Muscle of leg (tissue), 11 donors: ENCODE data around the gene GRIK3. TPM values are rescaled to one million over a fixed set of nuclear protein-coding genes. Genes with fewer than 3 reads are reported as not detected.

Experiments
- DNase-seq: peaks from one replicate; pipeline ENCODE4 v3.0.0; 2013
- H3K27ac ChIP-seq: one replicate; pipeline ENCODE4 v1.5.1; 2013; ENCODE audit warnings: mild to moderate bottlenecking, low read length, control low read depth
- H3K27me3 ChIP-seq: one replicate; pipeline ENCODE4 v1.6.1; 2013; ENCODE audit warnings: low read length; ENCODE audit not compliant: control insufficient read depth, insufficient read depth
- H3K36me3 ChIP-seq: one replicate; pipeline ENCODE4 v1.6.1; 2013; ENCODE audit warnings: low read length; ENCODE audit not compliant: control insufficient read depth, insufficient read depth
- H3K4me1 ChIP-seq: one replicate; pipeline ENCODE4 v1.6.1; 2013; ENCODE audit warnings: low read length; ENCODE audit not compliant: control insufficient read depth, insufficient read depth
- H3K4me3 ChIP-seq: one replicate; pipeline ENCODE4 v1.5.1; 2013; ENCODE audit warnings: low read length, control low read depth
- H3K9me3 ChIP-seq: replicated peaks from 2 replicates; pipeline ENCODE4 v1.6.1; 2013; ENCODE audit warnings: low read depth, low read length; ENCODE audit not compliant: control insufficient read depth
- WGBS: methylation state at CpG from one replicate; pipeline ENCODE4 v1.1.5; 2013; ENCODE audit warnings: missing lambda C conversion rate; ENCODE audit not compliant: insufficient coverage; 5-methylcytosine and 5-hydroxymethylcytosine counted together
- polyA plus RNA-seq, 8 donors: library from polyadenylated mRNA; unstranded; fragments of 120-200 nt; gene quantifications; one replicate each; pipeline versions ENCODE4 v1.2.1 to v1.2.3, GENCODE V29; 2013; ENCODE audit warnings: inconsistent platforms in 1 of 8, low replicate concordance in 1 of 8; ENCODE audit not compliant: insufficient read length in 8 of 8, insufficient read depth in 1 of 8
- total RNA-seq: library from RNA; stranded (reverse); fragments of 120-200 nt; gene quantifications from one replicate; pipeline ENCODE4 v1.2.4, GENCODE V29; 2013

GRIK3 gene
- total and polyA plus RNA-seq, 9 donors = 0.44 to 3.3 (median 1.1) TPM

DNA sequence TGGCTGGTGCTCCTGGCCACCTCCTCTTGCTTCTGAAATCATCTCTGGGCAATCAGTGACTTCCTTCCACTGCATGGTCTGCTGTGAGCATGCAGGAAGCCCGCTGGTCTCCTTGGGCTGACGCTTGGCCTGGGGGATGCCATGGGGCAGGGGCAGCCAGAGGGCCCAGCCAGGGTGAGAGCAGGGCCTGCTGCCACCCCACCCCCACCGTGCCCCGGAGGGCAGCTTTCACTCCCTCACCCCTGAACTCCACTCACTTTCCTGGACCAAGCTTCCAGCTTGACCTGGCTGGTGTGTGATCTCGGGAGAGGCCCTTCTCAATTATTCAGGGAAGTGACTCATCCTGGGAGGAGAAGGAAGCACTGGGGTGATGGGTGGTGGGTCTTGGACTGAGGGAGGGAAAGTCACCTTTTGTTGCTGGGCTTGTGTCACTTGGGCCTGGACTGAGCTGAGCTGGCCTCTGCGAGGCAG lies 281.4 kb downstream of the GRIK3 start:
- Histone ChIP-seq H3K27ac (no peak overlapping the region), H3K9me3 (no peaks in the 10 kb centered on the region), H3K27me3 (no peaks in the 10 kb centered on the region), H3K4me3 (no peak overlapping the region), H3K36me3 (no peaks in the 10 kb centered on the region), H3K4me1 (no peaks in the 10 kb centered on the region)
- WGBS = 71% methylated on average over 3 of the region's 6 CpGs
- no peak for DNase-seq

DNA sequence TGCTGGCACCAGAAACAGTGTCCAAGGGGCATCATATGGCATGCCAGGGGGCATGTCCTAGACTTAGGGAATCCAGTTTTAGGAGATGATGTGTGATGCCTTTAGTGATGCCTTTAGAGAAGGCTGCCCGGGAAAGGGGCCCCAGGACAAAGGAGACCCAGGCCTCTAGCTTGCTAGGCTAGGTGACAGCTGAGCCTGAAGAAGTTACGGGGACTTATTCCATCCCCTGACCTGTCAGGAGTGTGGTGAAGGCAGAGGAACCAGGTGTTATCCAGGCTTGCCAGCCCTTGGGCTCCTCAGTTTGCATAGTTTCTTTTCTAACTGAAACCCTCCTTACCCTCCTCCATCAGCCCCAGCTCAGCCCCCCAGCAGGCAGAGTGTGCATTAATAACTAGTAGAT lies 281.9 kb downstream of the GRIK3 start:
- 89% methylated on average over 1 of the region's 2 CpGs for WGBS
- no peaks in the 10 kb centered on the region for H3K36me3 ChIP-seq
- H3K4me3 ChIP-seq = no peak overlapping the region

DNA sequence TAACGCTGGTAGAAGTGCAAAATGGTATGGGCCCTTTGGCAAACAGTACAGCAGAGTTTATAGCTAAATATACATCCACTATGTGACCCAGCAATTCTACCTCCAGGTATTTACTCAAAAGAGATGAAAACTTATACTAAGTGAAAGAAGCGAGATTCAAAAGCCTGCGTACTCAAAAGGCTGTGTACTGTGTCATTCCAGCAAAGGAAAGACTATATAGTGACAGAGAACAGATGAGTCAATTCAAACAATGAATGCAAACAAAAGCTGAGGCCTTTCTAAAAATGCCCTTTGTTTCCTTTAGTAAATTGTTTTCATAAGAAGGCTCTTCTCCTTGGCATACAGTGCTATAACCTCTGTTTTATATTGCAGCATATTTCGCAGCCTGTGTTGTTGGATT lies 282.8 kb downstream of the GRIK3 start:
- Histone ChIP-seq H3K4me1 (no peaks in the 10 kb centered on the region), H3K27ac (no peak overlapping the region), H3K27me3 (no peaks in the 10 kb centered on the region), H3K36me3 (no peaks in the 10 kb centered on the region), H3K4me3 (no peak overlapping the region), H3K9me3 (no peaks in the 10 kb centered on the region)
- DNase-seq = no peak
- WGBS = no CpG with 5 or more reads among the region's 4 CpGs

More for the DNA sequence above, 281.9 kb downstream of the GRIK3 start:
- no peaks in the 10 kb centered on the region for H3K27me3 ChIP-seq
- H3K4me1 ChIP-seq = no peaks in the 10 kb centered on the region
- no peaks in the 10 kb centered on the region for H3K9me3 ChIP-seq
- no peak for DNase-seq
- no peak overlapping the region for H3K27ac ChIP-seq

DNA sequence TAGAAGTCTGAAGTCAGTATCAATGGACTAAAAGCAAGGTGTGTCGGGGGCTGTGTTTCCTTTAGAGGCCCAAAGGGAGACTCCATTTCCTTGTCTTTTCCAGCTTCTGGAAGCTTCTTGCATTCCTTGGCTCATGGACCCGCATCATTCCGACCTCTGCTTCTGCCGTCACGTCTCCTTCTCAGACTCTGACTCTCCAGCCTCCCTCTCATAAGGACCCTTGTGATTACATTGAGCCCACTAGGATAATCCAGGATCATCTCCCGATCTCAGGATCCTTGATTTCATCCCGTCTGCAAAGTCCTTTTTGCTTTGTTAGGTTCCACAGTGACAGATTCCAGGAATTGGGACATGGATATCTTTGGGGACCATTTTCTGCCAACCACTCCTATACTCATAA lies 285.8 kb downstream of the GRIK3 start:
- H3K27me3 ChIP-seq = no peaks in the 10 kb centered on the region
- WGBS = 56% methylated on average over 5 of the region's 7 CpGs
- no peak for DNase-seq
- H3K27ac ChIP-seq = no peak overlapping the region
- H3K36me3 ChIP-seq = no peaks in the 10 kb centered on the region
- H3K4me1 ChIP-seq = no peaks in the 10 kb centered on the region
- H3K9me3 ChIP-seq = no peaks in the 10 kb centered on the region
- H3K4me3 ChIP-seq = no peak overlapping the region
